ENCODE measurements around the gene CLEC3B. TPM values are rescaled to one million over a fixed set of nuclear protein-coding genes. Genes with fewer than 3 reads are reported as not detected.
"Not testable (repeated sequence)": the region's sequence is repeated elsewhere in the genome, so short reads cannot be mapped to it uniquely, and the experiment has no call there.

CLEC3B gene
- total RNA-seq, 2 experiments from 2014 or later, result not detected

DNA sequence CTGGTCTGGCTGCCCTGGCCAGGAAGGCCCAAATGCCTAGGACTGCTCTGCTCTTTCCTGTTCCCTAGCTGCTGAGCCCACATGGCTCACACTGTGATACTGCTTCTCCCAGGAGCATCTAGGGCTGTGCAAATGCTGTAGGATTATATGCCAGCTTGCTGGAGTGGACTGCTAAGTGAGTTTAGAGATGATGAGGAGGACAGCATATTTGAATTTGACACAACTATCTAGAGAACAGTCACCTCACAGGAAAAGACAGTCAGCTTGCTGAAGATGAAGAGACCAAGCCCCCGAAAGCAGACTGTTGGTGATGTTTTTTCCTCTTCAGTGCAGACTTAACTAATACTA, 39.2 kb downstream of the CLEC3B start:
- H3K27me3 Mint-ChIP-seq, result peaks cover 25% of the 10 kb centered on the region
- H3K36me3 Mint-ChIP-seq, result no peaks in the 10 kb centered on the region
- CTCF ChIA-PET, result interaction anchor here (0.9 to 1.3 kb wide), 3 partner anchors 8 to 25 kb away, joined by 3 read pairs; no protein-coding TSS in a partner anchor
- H3K9me3 Mint-ChIP-seq (ENCODE audit: low read depth), result no peaks in the 10 kb centered on the region
- H3K4me1 Mint-ChIP-seq, result peaks cover 26% of the 10 kb centered on the region
- H3K4me3 Mint-ChIP-seq, result no peak overlapping the region
- ATAC-seq (no peak), DNase-seq (no peak)
- H3K27ac Mint-ChIP-seq, result peak overlapping the region; percentile 77

DNA sequence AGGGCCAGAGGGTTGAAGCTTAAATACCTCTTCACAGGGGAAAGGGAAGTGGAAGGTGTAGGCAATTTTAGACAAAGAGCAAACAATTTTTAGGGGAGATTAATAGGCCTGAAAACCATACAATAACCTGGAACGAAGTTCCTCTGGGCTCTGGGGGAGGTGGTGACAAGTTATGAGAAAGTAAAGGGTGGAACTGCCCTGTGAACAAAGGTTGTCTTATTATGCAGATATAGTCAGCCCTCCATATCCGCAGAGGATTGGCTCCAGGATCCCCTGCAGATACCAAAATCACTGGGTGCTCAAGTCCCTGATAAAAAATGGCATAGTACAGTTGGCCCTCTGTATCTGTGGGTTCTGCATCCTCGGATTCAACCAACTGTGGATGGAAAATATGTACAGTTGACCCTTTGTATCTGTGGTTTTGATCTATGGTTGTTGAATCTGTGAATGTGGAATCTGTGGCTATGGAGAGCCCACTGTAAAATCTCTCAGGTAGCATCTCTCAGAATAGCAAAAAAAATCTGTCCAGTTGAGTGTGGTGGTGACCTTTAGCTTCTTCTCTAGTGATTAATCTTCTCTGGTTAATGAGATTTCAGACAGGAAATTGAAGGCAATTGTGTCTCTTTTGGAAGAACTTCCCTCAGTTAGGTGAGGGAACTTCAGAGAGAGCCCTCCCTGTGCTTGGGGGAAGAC, 40.2 kb downstream of the CLEC3B start:
- H3K36me3 Mint-ChIP-seq, result no peaks in the 10 kb centered on the region
- peaks cover 26% of the 10 kb centered on the region for H3K4me1 Mint-ChIP-seq
- ATAC-seq, result no peak
- CTCF ChIA-PET, result interaction anchor here (0.9 to 1.7 kb wide), 5 partner anchors 9 to 28 kb away, joined by 3 read pairs; no protein-coding TSS in a partner anchor
- H3K27me3 Mint-ChIP-seq, result peaks cover 27% of the 10 kb centered on the region
- no peak overlapping the region for H3K27ac Mint-ChIP-seq
- no peak overlapping the region for H3K4me3 Mint-ChIP-seq
- no peak for DNase-seq
- H3K9me3 Mint-ChIP-seq (ENCODE audit: low read depth), result no peaks in the 10 kb centered on the region

GRCh38 chr3:45067486-45067885, 41.4 kb downstream of the CLEC3B start:
- DNase-seq, result no peak
- Mint-ChIP-seq H3K9me3 (ENCODE audit: low read depth) (no peaks in the 10 kb centered on the region), H3K27ac (no peak overlapping the region), H3K36me3 (no peaks in the 10 kb centered on the region), H3K27me3 (peaks cover 28% of the 10 kb centered on the region), H3K4me3 (no peak overlapping the region), H3K4me1 (peaks cover 24% of the 10 kb centered on the region)
- ATAC-seq, result no peak
- CTCF ChIA-PET, result interaction anchor here (1.1 to 1.7 kb wide), 3 partner anchors 12 to 29 kb away, joined by 3 read pairs; no protein-coding TSS in a partner anchor

DNA sequence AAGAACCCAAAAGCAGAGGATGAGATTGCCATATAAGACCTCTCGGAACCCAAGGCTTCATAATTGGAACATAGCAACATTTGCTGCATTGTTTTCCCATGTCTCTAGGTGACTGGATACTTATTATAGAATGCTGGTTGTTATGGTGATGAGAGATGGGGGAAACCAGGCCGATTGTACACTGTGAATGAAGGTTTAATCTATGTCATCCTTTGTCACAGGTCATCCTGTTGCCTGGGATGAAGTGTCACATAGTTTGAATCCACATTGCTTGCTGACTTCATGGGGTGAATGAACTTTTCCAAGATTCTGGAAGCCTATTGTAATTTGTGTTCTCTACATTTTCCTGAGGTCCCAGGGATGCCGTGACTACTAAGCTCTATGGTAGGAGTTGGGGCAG, 41.8 kb downstream of the CLEC3B start:
- no peak overlapping the region for H3K27ac Mint-ChIP-seq
- no peak overlapping the region for H3K4me3 Mint-ChIP-seq
- no peaks in the 10 kb centered on the region for H3K36me3 Mint-ChIP-seq
- CTCF ChIA-PET, result interaction anchor here (1.5 kb wide), 1 partner anchor 29 kb away, joined by 3 read pairs; no protein-coding TSS in a partner anchor
- H3K27me3 Mint-ChIP-seq, result peaks cover 28% of the 10 kb centered on the region
- H3K4me1 Mint-ChIP-seq, result peaks cover 24% of the 10 kb centered on the region
- no peaks in the 10 kb centered on the region for H3K9me3 Mint-ChIP-seq (ENCODE audit: low read depth)
- ATAC-seq (no peak), DNase-seq (no peak)

DNA sequence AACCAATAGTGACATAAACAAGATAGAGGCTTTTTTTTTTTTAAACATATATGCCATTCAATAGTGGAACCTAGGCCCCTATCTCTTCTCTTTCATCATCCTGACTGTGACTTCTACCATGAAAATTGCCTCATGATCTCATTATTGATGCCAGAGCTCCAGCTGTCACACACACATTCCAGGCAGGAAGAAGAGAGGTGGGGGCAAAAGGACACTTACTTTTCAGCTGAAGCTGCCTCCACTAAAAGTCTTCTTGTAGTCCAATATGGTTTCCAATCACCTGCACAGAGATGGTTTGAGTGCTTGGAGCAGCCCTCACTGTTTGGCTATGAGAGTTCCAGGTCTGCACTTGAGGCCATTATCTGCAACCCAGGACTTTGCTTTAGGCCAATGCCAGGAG, 45.0 kb downstream of the CLEC3B start:
- H3K9me3 Mint-ChIP-seq (ENCODE audit: low read depth), result peaks cover 2% of the 10 kb centered on the region
- H3K27me3 Mint-ChIP-seq, result peaks cover 38% of the 10 kb centered on the region
- H3K36me3 Mint-ChIP-seq, result no peaks in the 10 kb centered on the region
- ATAC-seq, result no peak
- no peak overlapping the region for H3K27ac Mint-ChIP-seq
- no peak overlapping the region for H3K4me3 Mint-ChIP-seq
- no peak for DNase-seq
- CTCF ChIA-PET, result interaction anchor here (1.1 kb wide), 1 partner anchor 17 kb away, joined by 5 read pairs; no protein-coding TSS in a partner anchor
- peaks cover 6% of the 10 kb centered on the region for H3K4me1 Mint-ChIP-seq

GRCh38 chr3:45075821-45076625, 49.9 kb downstream of the CLEC3B start:
- CTCF ChIA-PET, result interaction anchor here (1.2 to 1.5 kb wide), 2 partner anchors 10 to 584 kb away, joined by 3 read pairs; no protein-coding TSS in a partner anchor

GRCh38 chr3:45078256-45078655, 52.2 kb downstream of the CLEC3B start:
- H3K9me3 Mint-ChIP-seq (ENCODE audit: low read depth); H3K4me1 Mint-ChIP-seq; H3K27ac Mint-ChIP-seq; H3K36me3 Mint-ChIP-seq; H3K4me3 Mint-ChIP-seq; ATAC-seq; DNase-seq; CTCF ChIA-PET: not testable (repeated sequence)
- H3K27me3 Mint-ChIP-seq, result peaks cover 27% of the 10 kb centered on the region

More at GRCh38 chr3:45075821-45076625, 49.9 kb downstream of the CLEC3B start:
- Mint-ChIP-seq H3K27me3 (peaks cover 29% of the 10 kb centered on the region), H3K4me1 (no peaks in the 10 kb centered on the region), H3K9me3 (ENCODE audit: low read depth) (peaks cover 2% of the 10 kb centered on the region), H3K4me3 (no peak overlapping the region), H3K36me3 (no peaks in the 10 kb centered on the region), H3K27ac (no peak overlapping the region)
- ATAC-seq (no peak), DNase-seq (no peak)

- no peak for DNase-seq
- CTCF ChIA-PET, result interaction anchor here (0.9 kb wide), 1 partner anchor 37 kb away, joined by 4 read pairs; no protein-coding TSS in a partner anchor
- Mint-ChIP-seq H3K9me3 (ENCODE audit: low read depth) (no peaks in the 10 kb centered on the region), H3K4me3 (no peak overlapping the region), H3K27me3 (peaks cover 23% of the 10 kb centered on the region), H3K36me3 (no peaks in the 10 kb centered on the region), H3K4me1 (no peaks in the 10 kb centered on the region), H3K27ac (no peak overlapping the region)
- no peak for ATAC-seq
These were observed 52.9 kb downstream of the CLEC3B start for GRCh38 chr3:45078910-45079522.

GRCh38 chr3:45079715-45080114, 53.6 kb downstream of the CLEC3B start:
- CTCF ChIA-PET, result interaction anchor here (0.9 to 1.3 kb wide), 2 partner anchors 38 to 75 kb away, joined by 3 to 4 read pairs; no protein-coding TSS in a partner anchor
- no peak overlapping the region for H3K27ac Mint-ChIP-seq
- no peaks in the 10 kb centered on the region for H3K36me3 Mint-ChIP-seq
- peaks cover 18% of the 10 kb centered on the region for H3K27me3 Mint-ChIP-seq
- DNase-seq (no peak), ATAC-seq (no peak)
- no peaks in the 10 kb centered on the region for H3K4me1 Mint-ChIP-seq
- H3K4me3 Mint-ChIP-seq, result no peak overlapping the region
- no peaks in the 10 kb centered on the region for H3K9me3 Mint-ChIP-seq (ENCODE audit: low read depth)

GRCh38 chr3:45080824-45081223, 54.7 kb downstream of the CLEC3B start:
- Mint-ChIP-seq H3K4me1 (no peaks in the 10 kb centered on the region), H3K9me3 (ENCODE audit: low read depth) (no peaks in the 10 kb centered on the region), H3K27ac (no peak overlapping the region), H3K27me3 (peaks cover 17% of the 10 kb centered on the region), H3K36me3 (no peaks in the 10 kb centered on the region), H3K4me3 (no peak overlapping the region)
- DNase-seq (no peak), ATAC-seq (no peak)
- CTCF ChIA-PET, result interaction anchor here (1.2 to 1.3 kb wide), 2 partner anchors 16 to 74 kb away, joined by 3 to 4 read pairs; no protein-coding TSS in a partner anchor

DNA sequence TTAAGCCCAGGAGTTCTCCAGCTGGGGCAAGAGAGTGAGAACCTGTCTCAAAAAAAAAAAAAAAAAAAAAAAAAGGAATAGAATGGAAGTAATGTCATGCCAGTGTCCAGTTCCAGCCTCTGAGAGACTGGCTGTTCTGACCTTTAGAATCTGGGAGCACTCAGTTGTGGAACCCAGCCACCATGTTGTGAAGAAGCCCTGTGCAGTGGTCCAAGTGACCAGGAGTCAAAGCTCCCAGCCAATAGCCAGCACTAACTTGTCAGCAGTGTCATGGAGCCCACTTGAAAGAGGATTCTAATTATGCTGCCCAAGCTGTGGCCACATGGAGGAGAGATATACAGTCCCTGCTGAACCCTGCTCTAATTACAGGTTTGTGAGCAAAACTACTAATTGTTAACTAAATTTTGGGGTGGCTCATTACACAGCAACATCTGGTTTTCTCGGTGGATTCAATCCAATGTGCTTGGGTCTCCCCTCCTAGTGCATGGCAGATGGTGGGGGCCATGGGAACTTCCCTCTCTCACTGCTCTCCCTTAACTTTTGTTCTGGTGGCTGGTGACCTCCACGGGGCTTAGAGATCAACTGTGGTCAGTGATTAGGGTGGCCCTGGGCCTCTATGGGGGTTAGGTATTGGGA, 55.5 kb downstream of the CLEC3B start:
- no peaks in the 10 kb centered on the region for H3K9me3 Mint-ChIP-seq (ENCODE audit: low read depth)
- ATAC-seq (no peak), DNase-seq (no peak)
- CTCF ChIA-PET, result interaction anchor here (1.2 kb wide), 1 partner anchor 15 kb away, joined by 4 read pairs; no protein-coding TSS in a partner anchor
- H3K36me3 Mint-ChIP-seq, result no peaks in the 10 kb centered on the region
- H3K27ac Mint-ChIP-seq, result no peak overlapping the region
- peaks cover 15% of the 10 kb centered on the region for H3K27me3 Mint-ChIP-seq
- H3K4me3 Mint-ChIP-seq, result no peak overlapping the region
- no peaks in the 10 kb centered on the region for H3K4me1 Mint-ChIP-seq

GRCh38 chr3:45082142-45082538, 56.0 kb downstream of the CLEC3B start:
- Mint-ChIP-seq H3K27ac (no peak overlapping the region), H3K36me3 (no peaks in the 10 kb centered on the region), H3K4me1 (no peaks in the 10 kb centered on the region), H3K4me3 (no peak overlapping the region), H3K9me3 (ENCODE audit: low read depth) (no peaks in the 10 kb centered on the region), H3K27me3 (peaks cover 10% of the 10 kb centered on the region)
- no peak for ATAC-seq
- DNase-seq, result no peak
- CTCF ChIA-PET, result no interaction called here

DNA sequence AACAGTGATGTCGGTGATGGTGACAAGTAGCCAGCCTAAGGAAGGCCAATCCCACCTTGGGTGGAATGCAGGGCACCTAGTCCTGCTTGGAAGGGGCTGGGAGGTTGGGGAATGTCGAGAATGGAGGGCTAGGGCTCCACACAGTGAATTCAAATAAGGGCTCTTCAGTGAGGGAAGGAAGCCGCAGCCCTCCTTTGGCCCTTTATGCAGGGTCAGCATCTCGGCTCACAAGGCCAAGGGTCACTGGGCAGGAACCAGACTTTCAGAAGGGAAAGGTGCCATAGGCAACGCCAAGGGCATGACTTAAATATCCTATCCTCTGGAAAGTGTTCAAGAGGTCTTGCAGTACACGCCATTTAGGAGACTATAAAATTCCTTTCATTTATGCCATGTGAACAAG, 56.9 kb downstream of the CLEC3B start:
- Mint-ChIP-seq H3K36me3 (no peaks in the 10 kb centered on the region), H3K4me1 (no peaks in the 10 kb centered on the region), H3K9me3 (ENCODE audit: low read depth) (no peaks in the 10 kb centered on the region), H3K4me3 (no peak overlapping the region), H3K27ac (no peak overlapping the region), H3K27me3 (peaks cover 10% of the 10 kb centered on the region)
- no peak for DNase-seq
- CTCF ChIA-PET, result no interaction called here
- ATAC-seq, result no peak

Data from activated CD8-positive, alpha-beta memory T cell treated with anti-CD3 and anti-CD28 coated beads, Interleukin-2, amount 10 ng/mL, durations not matched to agents 7 days and 5 days (primary cell).